HepG2 (cell line): ENCODE data around the gene CAMK2D. TPM values are rescaled to one million over a fixed set of nuclear protein-coding genes. Genes with fewer than 3 reads are reported as not detected.

Source experiments
- ATRX ChIP-seq: sonication (generic); formaldehyde crosslinking; IDR thresholded peaks from 2 replicates; pipeline ENCODE4 v1.4.0; 2020; ENCODE audit warnings: missing genetic modification reagents, borderline replicate concordance
- EP300 ChIP-seq, 3 experiments: sonication (generic) in 1 of 3; formaldehyde crosslinking in 1 of 3; IDR thresholded peaks; 2 replicates each; pipeline versions ENCODE4 v1.5.1 to v1.6.1; 2011 to 2020; ENCODE audit warnings: low read depth in 2 of 3, low read length in 2 of 3, borderline replicate concordance in 1 of 3, improper control_type of control experiment in 1 of 3, mild to moderate bottlenecking in 1 of 3, missing genetic modification reagents in 1 of 3, moderate library complexity in 1 of 3
- GATA4 ChIP-seq: sonication (generic); IDR thresholded peaks from 2 replicates; pipeline ENCODE4 v1.6.1; 2016; ENCODE audit warnings: antibody characterized with exemption, low read depth, borderline replicate concordance
- IKZF1 ChIP-seq: fragments of 450-650 bp; IDR thresholded peaks from 2 replicates; pipeline ENCODE4 v1.7.1; 2016
- KLF15 ChIP-seq: sonication (generic); formaldehyde crosslinking; IDR thresholded peaks from 2 replicates; pipeline ENCODE4 v1.8.1; 2023; ENCODE audit warnings: borderline replicate concordance, mild to moderate bottlenecking, inconsistent platforms, missing genetic modification reagents, mixed read lengths
- REL ChIP-seq: sonication (generic); formaldehyde crosslinking; conservative IDR thresholded peaks from 2 replicates; pipeline ENCODE4 v1.8.0; 2022; ENCODE audit warnings: mild to moderate bottlenecking, missing genetic modification reagents, moderate library complexity
- TFE3 ChIP-seq: IDR thresholded peaks from 2 replicates; pipeline ENCODE4 v1.6.1; 2016
- XBP1 ChIP-seq: sonication (generic); formaldehyde crosslinking; IDR thresholded peaks from 2 replicates; pipeline ENCODE4 v1.5.0; 2020; ENCODE audit warnings: missing genetic modification reagents
- XRCC5 ChIP-seq: fragments of 200-400 bp; formaldehyde crosslinking; optimal IDR thresholded peaks from 2 replicates; pipeline ENCODE3; 2017; ENCODE audit warnings: mild to moderate bottlenecking, low read length
- ZBTB21 ChIP-seq: sonication (generic); formaldehyde crosslinking; IDR thresholded peaks from 2 replicates; pipeline ENCODE4 v1.4.0; 2020; ENCODE audit warnings: missing genetic modification reagents
- ZNF121 ChIP-seq: sonication (generic); formaldehyde crosslinking; IDR thresholded peaks from 2 replicates; pipeline ENCODE4 v1.5.0; 2020; ENCODE audit warnings: mild to moderate bottlenecking, missing genetic modification reagents
- ZNF235 ChIP-seq: sonication (generic); formaldehyde crosslinking; IDR thresholded peaks from 2 replicates; pipeline ENCODE4 v1.8.1; 2023; ENCODE audit warnings: mild to moderate bottlenecking, missing genetic modification reagents, borderline replicate concordance
- ZNF292 ChIP-seq: sonication (generic); formaldehyde crosslinking; IDR thresholded peaks from 2 replicates; pipeline ENCODE4 v1.8.1; 2022; ENCODE audit warnings: mild to moderate bottlenecking, low read depth, missing genetic modification reagents, borderline replicate concordance
- ZNF644 ChIP-seq: IDR thresholded peaks from 2 replicates; pipeline ENCODE4 v1.6.1; 2016; ENCODE audit warnings: low read depth
- ZNF891 ChIP-seq: sonication (generic); formaldehyde crosslinking; IDR thresholded peaks from 2 replicates; pipeline ENCODE4 v1.5.0; 2020; ENCODE audit warnings: mild to moderate bottlenecking, missing genetic modification reagents
- polyA plus RNA-seq, 8 experiments: library from polyadenylated mRNA; depleted of rRNA in 3 of 8; stranded (reverse) in 7 of 8; unstranded in 1 of 8; fragments of >200 nt; fragmentation: Illumina TruSeq in 4 of 8; extraction: Trizol in 4 of 8; gene quantifications; 2 replicates each; pipeline versions ENCODE4 v1.2.1 to v1.2.3, GENCODE V29; 2011 to 2016; ENCODE audit warnings: low read depth in 4 of 8, missing spikeins in 1 of 8, mixed read lengths in 1 of 8; ENCODE audit not compliant: insufficient read depth in 1 of 8
- total RNA-seq, 5 experiments: library from RNA; depleted of rRNA; stranded (reverse); fragments of >200 nt; fragmentation: Illumina TruSeq; extraction: Trizol; gene quantifications; 2 replicates each; pipeline ENCODE4 v1.2.3, GENCODE V29; 2016; ENCODE audit warnings: low read depth in 1 of 5
- TF ChIP-seq, protein P1 (sequence below): sonication (generic); formaldehyde crosslinking; IDR thresholded peaks from 2 replicates; pipeline ENCODE4 v1.5.1; 2020; ENCODE audit warnings: mild to moderate bottlenecking, missing genetic modification reagents, moderate library complexity
- TF ChIP-seq, protein P2 (sequence below): sonication (generic); formaldehyde crosslinking; IDR thresholded peaks from 2 replicates; pipeline ENCODE4 v1.5.1; 2020; ENCODE audit warnings: missing genetic modification reagents, mild to moderate bottlenecking, borderline replicate concordance
- TF ChIP-seq, protein P3 (sequence below): fragments of 450-650 bp; IDR thresholded peaks from 2 replicates; pipeline ENCODE4 v1.6.1; 2016
- TF ChIP-seq, protein P4 (sequence below): sonication (generic); formaldehyde crosslinking; IDR thresholded peaks from 2 replicates; pipeline ENCODE4 v1.4.0; 2020; ENCODE audit warnings: low read depth, mild to moderate bottlenecking, missing genetic modification reagents

CAMK2D gene
- total and polyA plus RNA-seq, 2 of the 13 experiments (the other 11 are each of a cell fraction or from before 2014, with no cell fraction given) = 18.0 to 65.4 TPM

DNA sequence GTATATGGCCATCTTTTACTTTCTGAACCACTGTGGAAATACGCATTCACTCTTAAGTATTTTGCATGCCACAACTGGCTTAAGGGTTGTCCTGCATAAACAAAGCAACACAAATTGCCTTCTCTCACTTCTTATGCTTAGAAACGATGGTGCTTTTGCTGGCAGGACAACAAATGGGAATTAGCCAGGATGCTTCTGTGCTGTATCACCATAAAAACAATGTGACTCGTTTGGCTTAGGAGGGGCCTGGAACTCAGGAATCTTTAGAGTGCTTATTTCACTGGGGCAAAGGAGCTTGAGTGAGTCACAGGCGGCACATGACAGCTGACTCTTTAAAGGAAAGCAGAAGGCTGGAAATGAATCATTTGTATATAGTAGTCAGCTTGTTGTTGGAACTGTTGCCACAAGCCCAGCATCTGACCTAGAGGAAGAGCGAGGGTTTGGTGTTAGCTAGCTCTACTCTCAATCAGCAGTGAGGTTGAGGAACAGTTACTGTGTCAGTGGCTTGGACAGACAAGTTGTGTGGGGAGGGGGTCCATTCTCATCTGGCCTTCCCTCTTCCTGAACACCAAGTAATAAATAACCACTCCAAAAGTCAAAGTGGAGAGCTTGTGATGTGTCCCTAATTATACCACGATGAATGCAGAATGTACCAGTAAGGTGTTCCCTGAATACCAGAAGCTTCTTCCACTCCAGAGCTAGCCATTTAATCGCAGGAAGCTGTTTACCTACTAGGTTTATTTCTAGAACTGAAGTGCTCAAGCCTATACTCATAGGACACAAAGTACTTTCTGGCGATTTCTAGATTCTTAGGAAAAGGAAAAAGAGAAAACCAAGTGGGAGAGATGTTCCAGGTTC is 293.1 kb downstream of the CAMK2D start (continued):
- 0 out of 2 replicates have a peak, but pooled peaks have one; percentile 46 for TF ChIP-seq TFE3
- TF ChIP-seq XRCC5 = no peak
- TF ChIP-seq ZBTB21 (CRISPR knock-in tag) = no peak
- TF ChIP-seq, protein P1, sequence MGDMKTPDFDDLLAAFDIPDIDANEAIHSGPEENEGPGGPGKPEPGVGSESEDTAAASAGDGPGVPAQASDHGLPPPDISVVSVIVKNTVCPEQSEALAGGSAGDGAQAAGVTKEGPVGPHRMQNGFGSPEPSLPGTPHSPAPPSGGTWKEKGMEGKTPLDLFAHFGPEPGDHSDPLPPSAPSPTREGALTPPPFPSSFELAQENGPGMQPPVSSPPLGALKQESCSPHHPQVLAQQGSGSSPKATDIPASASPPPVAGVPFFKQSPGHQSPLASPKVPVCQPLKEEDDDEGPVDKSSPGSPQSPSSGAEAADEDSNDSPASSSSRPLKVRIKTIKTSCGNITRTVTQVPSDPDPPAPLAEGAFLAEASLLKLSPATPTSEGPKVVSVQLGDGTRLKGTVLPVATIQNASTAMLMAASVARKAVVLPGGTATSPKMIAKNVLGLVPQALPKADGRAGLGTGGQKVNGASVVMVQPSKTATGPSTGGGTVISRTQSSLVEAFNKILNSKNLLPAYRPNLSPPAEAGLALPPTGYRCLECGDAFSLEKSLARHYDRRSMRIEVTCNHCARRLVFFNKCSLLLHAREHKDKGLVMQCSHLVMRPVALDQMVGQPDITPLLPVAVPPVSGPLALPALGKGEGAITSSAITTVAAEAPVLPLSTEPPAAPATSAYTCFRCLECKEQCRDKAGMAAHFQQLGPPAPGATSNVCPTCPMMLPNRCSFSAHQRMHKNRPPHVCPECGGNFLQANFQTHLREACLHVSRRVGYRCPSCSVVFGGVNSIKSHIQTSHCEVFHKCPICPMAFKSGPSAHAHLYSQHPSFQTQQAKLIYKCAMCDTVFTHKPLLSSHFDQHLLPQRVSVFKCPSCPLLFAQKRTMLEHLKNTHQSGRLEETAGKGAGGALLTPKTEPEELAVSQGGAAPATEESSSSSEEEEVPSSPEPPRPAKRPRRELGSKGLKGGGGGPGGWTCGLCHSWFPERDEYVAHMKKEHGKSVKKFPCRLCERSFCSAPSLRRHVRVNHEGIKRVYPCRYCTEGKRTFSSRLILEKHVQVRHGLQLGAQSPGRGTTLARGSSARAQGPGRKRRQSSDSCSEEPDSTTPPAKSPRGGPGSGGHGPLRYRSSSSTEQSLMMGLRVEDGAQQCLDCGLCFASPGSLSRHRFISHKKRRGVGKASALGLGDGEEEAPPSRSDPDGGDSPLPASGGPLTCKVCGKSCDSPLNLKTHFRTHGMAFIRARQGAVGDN (CRISPR knock-in tag) = no peak
- TF ChIP-seq GATA4 = no peak
- no peak for TF ChIP-seq ZNF121 (CRISPR knock-in tag)
- TF ChIP-seq ZNF292 (CRISPR knock-in tag) = no peak
- peak in 1 of 2 experiments; percentile 46; a peak in 1 of 4 replicates for TF ChIP-seq EP300 (IDR thresholded peaks at IDR 0.05; ENCODE audit: low read depth in 2 of 2, low read length in 2 of 2)
- TF ChIP-seq EP300 (CRISPR knock-in tag; IDR thresholded peaks at IDR 0.05; ENCODE audit: borderline replicate concordance) = no peak
- TF ChIP-seq ZNF644 (CRISPR knock-in tag) = no peak
- TF ChIP-seq ATRX (CRISPR knock-in tag) = no peak
- TF ChIP-seq, protein P2, sequence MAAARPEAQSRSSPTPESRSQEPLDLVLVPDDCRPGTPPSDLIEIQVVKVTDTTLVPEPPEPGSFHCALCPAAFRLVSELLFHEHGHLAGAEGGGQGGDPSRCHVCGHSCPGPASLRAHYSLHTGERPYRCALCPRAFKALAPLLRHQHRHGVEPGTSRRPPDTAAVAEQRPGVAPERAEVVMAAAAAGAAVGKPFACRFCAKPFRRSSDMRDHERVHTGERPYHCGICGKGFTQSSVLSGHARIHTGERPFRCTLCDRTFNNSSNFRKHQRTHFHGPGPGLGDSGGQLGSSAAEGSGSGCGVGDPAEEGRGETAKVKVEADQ (CRISPR knock-in tag) = no peak
- no peak for TF ChIP-seq XBP1 (CRISPR knock-in tag)
- TF ChIP-seq, protein P3, sequence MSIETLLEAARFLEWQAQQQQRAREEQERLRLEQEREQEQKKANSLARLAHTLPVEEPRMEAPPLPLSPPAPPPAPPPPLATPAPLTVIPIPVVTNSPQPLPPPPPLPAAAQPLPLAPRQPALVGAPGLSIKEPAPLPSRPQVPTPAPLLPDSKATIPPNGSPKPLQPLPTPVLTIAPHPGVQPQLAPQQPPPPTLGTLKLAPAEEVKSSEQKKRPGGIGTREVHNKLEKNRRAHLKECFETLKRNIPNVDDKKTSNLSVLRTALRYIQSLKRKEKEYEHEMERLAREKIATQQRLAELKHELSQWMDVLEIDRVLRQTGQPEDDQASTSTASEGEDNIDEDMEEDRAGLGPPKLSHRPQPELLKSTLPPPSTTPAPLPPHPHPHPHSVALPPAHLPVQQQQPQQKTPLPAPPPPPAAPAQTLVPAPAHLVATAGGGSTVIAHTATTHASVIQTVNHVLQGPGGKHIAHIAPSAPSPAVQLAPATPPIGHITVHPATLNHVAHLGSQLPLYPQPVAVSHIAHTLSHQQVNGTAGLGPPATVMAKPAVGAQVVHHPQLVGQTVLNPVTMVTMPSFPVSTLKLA = no peak
- TF ChIP-seq KLF15 (CRISPR knock-in tag) = no peak
- TF ChIP-seq REL (CRISPR knock-in tag) = no peak
- TF ChIP-seq, protein P4, sequence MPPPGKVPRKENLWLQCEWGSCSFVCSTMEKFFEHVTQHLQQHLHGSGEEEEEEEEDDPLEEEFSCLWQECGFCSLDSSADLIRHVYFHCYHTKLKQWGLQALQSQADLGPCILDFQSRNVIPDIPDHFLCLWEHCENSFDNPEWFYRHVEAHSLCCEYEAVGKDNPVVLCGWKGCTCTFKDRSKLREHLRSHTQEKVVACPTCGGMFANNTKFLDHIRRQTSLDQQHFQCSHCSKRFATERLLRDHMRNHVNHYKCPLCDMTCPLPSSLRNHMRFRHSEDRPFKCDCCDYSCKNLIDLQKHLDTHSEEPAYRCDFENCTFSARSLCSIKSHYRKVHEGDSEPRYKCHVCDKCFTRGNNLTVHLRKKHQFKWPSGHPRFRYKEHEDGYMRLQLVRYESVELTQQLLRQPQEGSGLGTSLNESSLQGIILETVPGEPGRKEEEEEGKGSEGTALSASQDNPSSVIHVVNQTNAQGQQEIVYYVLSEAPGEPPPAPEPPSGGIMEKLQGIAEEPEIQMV (CRISPR knock-in tag) = no peak
- no peak for TF ChIP-seq ZNF891 (CRISPR knock-in tag)
- no peak for TF ChIP-seq ZNF235 (CRISPR knock-in tag)
- no peak for TF ChIP-seq IKZF1
